HPDE6-E6E7 (cell line): Measurements from ENCODE around the gene MYH10.

Experiments used
- DNase-seq: peaks from one replicate; pipeline ENCODE4 v3.0.0; 2011; ENCODE audit warnings: missing footprints; ENCODE audit errors: extremely low spot score

MYH10 gene

DNA sequence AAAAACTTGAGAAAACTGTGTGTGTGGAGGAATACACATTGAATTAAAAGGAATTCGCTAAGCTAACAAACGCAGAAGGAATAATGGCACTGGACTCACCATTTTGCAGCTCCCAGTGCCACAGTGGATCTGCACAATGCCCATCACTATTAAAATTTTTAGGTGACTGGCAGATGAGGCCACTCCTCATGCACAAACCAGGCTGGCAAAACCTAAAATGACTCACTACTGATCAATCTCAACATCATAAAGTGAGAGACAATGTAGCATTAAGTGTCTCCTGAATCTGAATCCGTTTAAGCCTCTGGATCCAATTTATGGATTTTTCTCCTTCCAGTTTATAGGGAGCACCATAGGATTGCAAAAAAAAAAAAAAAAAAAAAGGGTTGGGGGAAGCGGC, 20.6 kb downstream of the MYH10 start:
- DNase-seq, result no peak

DNA sequence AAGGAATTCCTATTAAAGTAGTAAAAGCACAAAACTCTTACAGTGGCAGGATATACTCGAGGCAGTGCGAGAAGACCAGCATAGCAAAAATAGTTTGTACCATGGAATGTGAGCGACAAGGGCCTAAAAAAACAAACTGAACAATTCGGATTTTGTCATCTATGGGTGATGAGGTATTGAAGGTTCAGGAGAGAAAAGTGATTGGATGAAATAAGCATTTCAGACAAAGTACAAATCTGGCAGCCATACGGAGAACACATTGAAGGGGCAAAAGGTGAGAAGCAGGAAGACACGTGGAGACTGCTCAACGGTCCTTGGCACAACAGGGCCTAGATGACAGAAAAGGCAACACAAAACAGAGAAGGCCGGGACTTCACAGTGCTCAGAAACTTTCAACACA, 22.5 kb downstream of the MYH10 start:
- no peak for DNase-seq

DNA sequence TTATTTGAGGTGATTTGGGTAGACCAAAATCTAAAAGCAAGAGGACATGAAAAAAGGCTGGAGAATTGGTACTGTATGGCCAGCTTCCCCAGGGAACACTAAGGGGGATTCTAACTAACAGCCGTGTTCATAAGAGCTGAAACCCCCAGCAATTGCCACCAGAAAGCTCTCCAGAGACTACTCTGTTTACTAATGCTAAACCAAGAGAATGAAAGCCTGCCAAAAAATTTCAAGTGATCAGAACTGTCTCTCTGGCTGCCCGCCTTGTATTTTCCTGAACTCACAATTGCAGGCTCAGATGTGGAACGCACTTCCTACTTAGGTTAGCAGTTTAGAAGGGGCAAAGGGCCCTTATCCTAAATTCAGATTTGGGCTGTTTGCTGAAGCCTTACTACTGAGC, 24.1 kb downstream of the MYH10 start:
- no peak for DNase-seq

DNA sequence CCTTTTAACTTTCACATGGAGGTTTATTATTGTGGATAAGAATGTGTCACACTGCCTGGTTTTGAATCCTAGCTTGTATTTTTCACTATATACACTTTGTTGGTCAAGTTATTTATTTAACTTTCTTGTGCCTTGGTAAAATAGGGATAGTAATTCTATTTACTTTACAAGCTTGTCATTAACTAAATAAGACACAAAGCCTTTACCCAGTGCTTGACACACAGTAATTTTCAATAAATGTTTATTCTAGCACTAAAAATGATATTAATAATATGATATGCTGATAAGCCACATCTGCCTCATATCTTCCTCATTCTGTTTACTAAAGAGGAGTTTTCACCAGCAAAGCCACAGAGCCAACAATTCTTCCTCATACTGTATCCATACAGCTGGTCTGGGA, 27.8 kb downstream of the MYH10 start:
- no peak for DNase-seq

DNA sequence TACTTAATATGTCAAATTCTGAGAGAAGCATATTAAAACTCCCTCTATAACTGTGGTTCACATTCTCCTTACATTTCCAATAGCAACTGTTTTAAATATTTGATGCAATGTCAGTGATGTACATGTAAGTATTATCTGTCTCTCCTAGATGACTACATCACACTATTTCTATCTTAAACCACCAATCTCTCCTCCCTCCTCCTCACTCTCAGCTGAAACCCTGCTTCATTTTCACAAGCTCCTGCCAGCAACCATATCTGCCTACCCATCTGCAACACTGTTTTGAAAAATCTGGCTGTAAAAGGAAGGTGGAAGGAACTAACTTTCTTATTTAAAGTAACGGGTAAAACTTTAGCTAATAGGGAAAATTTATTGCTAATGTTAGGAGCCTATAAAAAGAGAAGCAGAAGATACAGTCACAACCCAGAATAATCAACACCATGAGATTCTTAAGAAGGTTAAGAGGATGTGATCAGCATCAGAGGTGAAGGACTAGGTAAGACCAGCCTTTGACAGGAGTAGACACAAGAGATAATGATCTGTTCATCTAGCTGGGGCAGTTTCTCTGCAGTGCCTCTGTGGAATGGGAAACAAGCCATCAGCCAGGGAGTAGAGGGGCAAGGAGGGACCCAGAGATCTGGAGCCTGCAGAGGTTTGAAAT, 31.0 kb downstream of the MYH10 start:
- no peak for DNase-seq

DNA sequence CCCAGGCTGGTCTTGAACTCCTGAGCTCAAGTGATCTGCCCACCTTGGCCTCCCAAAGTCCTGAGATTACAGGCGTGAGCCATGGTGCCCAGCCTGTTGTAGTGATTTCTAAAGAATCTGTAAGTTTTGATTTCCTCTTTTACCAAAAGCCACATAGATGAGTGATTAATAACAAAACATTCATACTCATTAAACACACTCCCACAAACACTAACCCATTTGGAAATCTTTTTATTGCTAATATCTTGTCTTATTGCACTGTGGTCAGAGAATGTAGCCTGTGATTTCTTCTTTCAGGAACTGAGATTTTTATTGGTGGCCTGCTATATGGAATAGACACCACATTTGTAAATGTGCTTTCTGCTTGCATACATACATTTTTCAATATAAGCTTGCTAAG, 31.6 kb downstream of the MYH10 start:
- DNase-seq, result no peak

DNA sequence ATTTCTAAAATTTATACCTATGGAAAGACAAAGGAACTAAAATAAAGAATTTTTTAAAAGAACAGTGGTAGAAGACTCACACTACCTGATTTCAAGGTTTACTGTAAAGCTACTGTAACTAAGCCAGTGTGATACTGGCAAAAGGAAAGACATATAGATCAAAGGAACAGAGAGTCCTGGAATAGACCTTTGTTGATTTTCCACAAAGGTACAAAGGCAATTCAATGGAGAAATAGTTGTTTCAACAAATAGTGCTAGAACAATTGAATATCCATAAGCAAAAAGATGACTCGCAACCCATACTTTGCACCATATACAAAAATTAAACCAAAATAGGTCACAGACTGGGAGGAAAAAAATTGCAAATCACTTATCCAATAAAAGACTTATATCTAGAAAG, 36.7 kb downstream of the MYH10 start:
- DNase-seq, result no peak

DNA sequence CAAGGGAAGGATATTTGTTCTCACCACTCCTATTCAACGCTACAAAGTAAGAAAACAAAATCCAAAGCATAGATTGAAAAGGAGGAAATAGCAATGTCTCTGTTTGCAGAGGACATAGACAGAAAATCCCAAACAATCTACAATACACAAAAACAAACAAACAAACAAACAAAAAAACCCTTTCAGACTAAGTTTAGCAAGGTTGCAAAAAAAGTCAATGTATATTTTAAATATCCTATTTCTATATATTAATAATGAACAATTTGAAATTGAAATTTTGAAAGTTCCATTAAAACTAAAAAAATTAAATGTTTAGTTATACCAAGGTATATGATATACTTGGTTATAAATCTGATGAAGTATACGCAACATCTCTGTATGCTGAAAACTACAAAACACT, 37.2 kb downstream of the MYH10 start:
- DNase-seq, result no peak

DNA sequence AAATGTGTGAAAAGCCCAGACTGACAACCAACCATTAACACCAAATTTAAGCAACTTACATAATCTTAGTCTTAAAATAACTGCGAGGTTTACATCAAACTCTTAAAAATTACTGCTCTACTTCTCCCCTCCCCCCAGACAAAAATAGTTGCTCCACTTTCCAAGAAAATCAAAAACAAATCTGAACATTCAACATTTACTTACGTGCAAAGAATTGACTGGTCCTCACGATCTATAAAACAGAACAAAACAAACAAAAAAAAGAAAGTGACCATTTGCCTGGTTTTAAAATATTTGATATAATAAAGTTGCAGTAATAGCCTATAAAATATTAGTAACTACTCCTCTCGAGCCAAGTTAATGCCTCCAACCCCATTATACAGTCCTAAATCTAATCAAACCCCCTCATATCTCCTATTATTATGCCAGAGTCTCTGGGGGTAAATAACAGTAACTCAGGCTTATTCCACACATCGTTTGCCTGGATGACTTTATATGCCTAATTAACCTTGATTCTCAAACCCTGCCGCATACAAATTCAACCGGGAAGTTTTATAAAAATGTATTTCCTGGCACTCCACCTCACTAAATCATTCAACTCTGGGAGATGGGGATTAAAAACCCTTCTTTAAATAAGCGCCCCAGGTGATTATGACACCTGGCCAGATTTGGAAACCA, 41.5 kb downstream of the MYH10 start:
- DNase-seq, result no peak

DNA sequence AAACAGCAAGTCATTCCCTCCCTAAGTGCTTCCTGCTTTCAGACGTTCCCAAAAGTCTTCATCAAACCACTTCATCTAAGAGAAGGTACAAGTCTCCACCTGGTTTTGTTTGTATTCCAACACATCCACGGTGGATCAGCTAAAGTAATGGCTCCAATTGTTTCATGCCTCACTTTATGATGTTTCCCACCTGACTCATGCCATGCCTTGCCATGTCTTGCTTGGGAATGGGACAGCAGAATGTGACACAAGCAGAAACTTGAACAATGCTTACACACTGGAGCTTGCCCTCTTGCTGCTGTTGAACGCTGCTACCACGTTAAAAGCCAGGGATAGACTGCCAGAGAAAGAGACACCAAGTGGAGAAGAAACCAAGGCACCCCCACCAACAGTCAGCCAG, 43.8 kb downstream of the MYH10 start:
- no peak for DNase-seq

DNA sequence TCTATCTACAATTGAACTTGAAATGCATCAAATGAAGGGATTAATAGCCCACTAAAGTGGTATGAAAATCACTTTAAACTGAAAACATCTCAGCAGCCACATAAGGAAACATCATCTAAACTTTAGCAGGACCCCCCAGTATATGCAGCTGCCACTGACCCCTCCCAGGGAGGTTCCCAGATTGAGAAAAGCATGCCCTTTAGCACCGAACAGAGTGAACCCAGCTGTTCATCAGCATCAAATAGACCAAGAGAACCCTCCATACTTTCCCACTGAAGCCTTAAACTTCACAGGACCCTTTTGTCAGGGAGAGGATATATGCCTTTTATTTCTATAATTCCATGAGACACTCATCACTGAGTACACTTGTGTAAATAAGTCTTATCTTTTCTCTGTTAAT, 44.6 kb downstream of the MYH10 start:
- DNase-seq, result no peak

DNA sequence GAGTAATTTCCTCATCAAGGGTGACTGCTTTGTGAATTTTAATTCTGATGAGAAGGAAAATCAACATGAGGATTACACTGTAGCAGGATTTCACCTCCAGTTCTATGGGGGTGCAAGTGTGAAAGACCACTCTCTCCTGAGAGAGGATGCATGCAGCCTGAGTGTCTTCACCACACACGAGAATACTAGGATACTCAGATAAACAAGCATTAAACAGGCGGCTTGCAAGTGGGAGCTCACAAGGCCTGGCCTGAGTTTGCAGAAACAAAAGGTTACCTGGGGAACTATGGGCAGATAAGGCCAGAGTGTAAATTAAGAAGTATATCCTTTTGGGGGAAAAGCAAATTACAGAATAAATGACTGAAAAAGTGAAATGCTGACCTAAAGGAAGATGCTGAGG, 46.6 kb downstream of the MYH10 start:
- DNase-seq, result no peak

DNA sequence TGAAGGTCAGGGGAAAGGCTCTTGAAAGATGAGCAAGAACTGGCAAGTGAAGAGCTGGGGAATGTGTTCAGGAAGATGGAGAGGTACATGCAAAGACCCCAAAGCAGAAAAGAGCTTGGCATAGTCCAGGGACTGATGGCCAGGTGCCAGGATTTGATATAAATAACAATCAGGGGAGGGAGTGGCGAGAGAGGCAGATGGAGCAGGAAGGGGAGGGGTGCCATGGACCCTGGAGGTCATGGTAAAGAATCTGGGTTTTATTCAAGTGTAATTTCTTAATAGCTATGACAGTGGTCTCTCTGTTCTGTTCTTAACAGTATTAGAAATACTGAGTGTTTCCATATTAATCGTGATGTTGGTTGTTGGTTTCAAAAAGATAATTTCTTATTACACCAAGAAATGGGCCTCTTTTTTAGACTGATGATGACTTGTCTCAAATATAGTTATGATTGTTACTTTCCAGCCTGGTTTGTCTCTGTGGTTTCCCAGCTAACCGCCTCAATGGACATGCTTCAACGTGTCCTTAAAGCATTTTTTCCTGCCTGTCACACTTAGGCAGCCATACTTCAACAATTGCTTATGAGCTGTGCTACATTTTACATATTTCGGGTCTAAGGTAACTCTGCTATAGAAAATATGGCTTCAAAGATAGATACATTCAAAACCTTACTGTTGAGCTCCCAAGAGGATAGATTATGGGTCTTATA, 49.4 kb downstream of the MYH10 start:
- peak; percentile 72 for DNase-seq

DNA sequence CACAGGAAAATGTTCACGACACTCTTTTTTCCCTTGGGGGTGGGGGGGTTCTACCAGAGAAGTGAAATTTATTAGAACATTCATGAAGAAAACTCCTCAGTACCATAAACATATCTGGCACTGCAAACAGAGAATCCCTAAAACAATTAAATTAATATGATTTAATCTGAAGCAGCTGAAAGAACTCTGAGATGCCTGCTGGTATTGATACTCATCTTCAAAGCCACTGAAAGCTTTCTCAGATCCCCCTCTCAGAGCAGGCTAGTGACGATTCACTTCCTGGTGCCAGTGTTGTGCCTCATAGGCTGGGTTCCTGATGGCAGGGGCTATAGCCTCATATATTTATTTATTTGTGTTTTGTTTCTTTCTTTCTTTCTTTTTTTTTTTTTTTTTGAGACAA, 52.7 kb downstream of the MYH10 start:
- no peak for DNase-seq

DNA sequence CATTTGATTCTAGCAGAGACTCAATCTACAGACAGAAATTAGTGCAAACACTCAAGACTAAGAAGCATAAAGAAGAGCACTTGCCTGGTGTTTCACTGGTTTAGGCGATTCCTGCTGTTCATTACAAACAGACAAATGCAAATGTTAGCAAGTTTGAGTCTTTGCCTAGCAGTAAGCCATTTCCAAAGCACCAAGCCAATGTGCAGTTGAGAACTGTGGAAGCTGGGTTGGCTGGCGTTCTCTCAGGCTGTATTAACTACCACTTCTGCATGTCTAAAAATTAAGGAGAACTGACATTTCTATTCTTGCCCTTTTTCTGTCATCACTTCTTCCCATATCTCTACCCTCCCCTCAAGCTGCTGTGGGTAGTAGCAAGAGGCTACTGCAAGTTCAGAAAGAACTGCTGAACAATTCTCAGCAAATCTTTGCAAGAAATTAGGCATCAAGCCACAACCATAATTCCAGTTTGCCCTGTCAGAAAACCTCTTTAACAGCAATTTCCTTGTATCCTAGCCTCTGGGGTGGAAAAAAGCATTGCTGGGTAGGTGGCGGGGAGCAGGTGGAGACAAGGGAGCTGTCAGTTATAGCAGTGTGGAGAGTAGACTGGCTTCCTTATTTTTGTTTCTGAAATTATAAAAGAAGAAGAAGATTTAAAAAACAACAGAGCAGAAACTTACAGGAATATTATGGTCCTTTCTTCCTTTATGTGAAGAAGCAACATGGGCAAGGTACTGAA, 53.8 kb downstream of the MYH10 start:
- no peak for DNase-seq

DNA sequence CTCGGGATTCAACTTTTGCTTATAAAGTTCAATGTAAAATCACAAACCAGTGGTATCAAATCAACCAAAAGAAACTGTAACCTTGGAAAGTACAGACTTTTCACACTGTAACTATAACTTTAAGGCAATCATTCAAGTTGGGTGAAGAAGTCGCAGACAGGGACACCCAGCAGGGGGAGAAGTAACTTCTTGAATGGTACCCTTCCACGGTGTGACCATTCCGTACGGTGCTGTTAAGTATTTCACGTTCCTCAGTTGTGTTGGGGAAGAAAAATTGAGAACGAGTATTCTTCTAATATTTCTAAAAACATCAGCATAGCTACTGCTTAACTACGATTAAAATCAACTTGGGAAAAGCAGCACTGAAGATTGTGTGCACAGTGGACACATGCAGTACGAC, 55.8 kb downstream of the MYH10 start:
- DNase-seq, result no peak

DNA sequence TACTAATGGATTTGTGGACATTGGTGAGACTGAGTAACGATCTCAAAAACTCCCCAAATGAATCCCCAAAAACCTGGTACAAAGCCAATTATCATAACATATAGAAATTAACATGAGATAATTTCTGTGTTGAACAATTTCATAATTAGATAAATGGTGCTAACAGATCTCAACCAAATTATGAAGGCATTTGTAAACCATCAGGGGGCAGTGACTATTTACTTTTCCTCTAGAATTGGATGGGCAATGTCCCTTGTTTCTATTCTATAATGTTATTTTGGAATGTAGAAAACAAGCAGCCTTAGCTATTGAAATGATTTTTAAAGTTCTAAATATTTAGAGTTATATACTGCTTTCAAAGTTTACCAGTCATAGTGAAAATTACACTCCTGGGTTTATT, 57.8 kb downstream of the MYH10 start:
- no peak for DNase-seq

DNA sequence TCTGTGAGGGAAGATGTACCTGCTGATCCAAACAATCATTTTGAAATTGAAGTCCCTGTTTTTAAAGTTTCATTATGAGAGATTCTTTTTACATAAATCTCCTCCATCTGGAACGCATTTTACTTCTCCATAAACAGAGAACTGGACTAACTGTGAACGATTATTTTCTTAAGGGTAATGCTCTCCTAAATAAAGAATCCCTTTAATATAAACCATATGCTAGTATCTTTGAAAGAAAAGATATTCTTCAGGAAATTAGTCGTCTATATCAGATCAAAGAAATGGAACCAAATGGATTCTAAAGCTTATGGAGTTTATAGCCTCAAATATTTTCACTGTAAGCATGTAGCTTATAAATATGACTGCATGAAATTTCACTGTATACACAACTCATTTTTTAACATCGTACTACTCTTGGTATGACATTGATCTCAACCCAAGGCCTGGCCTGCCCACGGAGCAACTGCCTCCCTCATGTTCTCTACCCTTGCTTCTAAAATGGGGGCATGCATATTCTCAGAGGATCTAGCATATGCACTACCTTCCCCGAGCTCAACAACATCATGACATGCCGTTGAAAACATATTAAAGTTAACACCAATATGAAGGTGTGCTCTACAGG, 66.4 kb downstream of the MYH10 start:
- DNase-seq, result no peak

DNA sequence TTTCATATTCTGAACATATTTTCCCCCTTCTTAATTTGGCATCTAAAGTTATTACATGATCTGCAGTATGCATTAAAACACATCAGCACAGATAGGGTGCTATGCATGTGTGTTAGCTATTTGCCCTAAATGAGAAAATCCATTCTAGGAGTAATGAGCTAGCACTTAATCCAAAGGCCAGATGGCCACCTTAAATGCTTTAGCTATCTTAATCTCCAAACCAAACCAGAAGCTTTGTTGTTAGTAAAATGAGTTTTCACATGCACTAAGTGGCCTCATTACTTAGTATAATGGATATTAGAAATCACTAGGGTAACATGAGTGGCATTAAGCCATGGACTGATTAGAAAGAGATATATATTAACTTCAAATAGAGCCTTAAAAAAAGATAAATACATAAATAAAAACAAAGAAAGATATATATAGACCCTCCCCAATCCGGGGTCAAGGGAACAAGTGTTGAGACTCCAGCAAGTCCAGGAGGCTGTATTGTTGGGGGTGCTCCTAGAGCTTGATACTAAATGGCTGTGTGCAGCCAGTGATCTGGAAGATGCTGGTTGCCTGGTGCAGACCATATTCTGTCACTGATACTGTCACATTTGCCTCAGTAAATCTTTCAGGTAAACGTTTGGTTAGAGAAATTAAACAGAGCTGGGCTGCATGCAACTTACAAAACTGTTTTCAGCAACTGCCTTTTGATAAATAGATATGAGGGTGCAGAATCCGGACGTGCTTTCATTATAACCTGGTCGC, 67.3 kb downstream of the MYH10 start:
- DNase-seq, result no peak

DNA sequence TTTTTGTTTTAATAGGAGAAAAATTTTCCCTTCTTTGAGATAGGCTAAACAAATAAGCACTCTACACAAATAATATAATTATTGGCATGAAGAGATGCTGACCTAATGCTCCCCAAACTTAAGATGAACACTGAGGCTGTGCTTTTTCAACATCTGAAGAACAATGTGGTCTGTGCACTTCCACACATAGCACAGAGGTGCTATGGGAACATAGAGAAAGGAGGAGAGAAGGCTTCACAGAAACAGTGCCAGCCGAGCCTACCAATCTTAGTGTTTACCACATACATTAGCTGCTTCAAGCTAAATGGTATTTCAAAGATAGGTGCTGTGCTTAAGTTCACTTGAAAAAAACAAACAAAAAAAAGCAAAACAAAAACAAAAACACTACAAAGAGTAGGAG, 72.4 kb downstream of the MYH10 start:
- no peak for DNase-seq

DNA sequence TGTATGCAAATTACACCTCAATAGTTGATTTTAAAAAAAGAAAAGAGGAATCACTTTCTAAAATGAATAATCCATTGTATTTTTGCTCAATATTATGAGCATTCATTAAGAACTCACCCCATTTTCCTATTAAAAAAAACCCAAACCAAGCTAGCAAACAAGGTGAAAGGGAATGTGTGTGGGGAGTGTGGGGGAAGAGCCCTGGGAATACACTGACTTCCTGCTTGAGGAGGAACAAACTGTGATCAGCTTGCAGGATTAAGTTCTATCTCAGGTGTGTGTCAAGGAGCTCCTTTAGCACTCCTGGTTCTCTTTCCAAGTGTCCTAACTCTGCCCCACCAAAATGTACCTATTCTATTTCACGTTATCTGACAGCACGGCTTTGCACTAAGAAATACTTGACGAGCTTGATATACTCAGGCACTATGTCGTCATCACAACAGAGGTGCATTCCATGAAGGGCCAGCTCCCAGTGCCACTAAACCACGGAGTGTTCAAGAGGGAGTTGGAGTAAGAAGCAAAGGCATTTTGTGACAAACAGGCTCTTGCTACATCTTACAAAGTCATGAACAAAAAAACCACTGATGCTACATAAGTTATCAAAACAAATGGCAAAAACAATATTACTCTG, 73.2 kb downstream of the MYH10 start:
- DNase-seq, result no peak
